GM21723 (cell line): ENCODE results near the gene SCARF2.
"Not testable (repeated sequence)": the region's sequence is repeated elsewhere in the genome, so short reads cannot be mapped to it uniquely, and the experiment has no call there.

Source experiments
- ATAC-seq: cut with Tn5 transposase; IDR thresholded peaks from one replicate; pipeline ENCODE4 v1.9.1; 2021; ENCODE audit warnings: mild to moderate bottlenecking, moderate library complexity; ENCODE audit not compliant: unreplicated experiment

Gene SCARF2

GRCh38 chr22:20413217-20414058, 24.2 kb downstream of the SCARF2 start:
- no peak for ATAC-seq

- no peak for ATAC-seq
These were observed 25.0 kb downstream of the SCARF2 start for GRCh38 chr22:20412474-20413216.

GRCh38 chr22:20409385-20409784, 28.2 kb downstream of the SCARF2 start:
- not testable (repeated sequence) for ATAC-seq

GRCh38 chr22:20408891-20409290, 28.7 kb downstream of the SCARF2 start:
- ATAC-seq: no peak

- ATAC-seq: no peak
These were observed 29.8 kb downstream of the SCARF2 start for GRCh38 chr22:20407829-20408228.

- no peak for ATAC-seq
These were observed 30.8 kb downstream of the SCARF2 start for GRCh38 chr22:20406686-20407408.

GRCh38 chr22:20405931-20406685, 31.5 kb downstream of the SCARF2 start:
- ATAC-seq: no peak

GRCh38 chr22:20405291-20405930, 32.2 kb downstream of the SCARF2 start:
- no peak for ATAC-seq

- no peak for ATAC-seq
These were observed 32.7 kb downstream of the SCARF2 start for GRCh38 chr22:20404881-20405280.

GRCh38 chr22:20403779-20404140, 33.9 kb downstream of the SCARF2 start:
- no peak for ATAC-seq

- ATAC-seq: no peak
These were observed 34.5 kb downstream of the SCARF2 start for GRCh38 chr22:20402960-20403778.

- no peak for ATAC-seq
These were observed 36.1 kb downstream of the SCARF2 start for GRCh38 chr22:20401376-20402014.

- no peak for ATAC-seq
These were observed 36.8 kb downstream of the SCARF2 start for GRCh38 chr22:20400606-20401375.

- no peak for ATAC-seq
These were observed 37.6 kb downstream of the SCARF2 start for GRCh38 chr22:20399866-20400605.

GRCh38 chr22:20398420-20398819, 39.2 kb downstream of the SCARF2 start:
- no peak for ATAC-seq

GRCh38 chr22:20397498-20397897, 40.1 kb downstream of the SCARF2 start:
- no peak for ATAC-seq

GRCh38 chr22:20396639-20397038, 41.0 kb downstream of the SCARF2 start:
- no peak for ATAC-seq

GRCh38 chr22:20395907-20396287, 41.7 kb downstream of the SCARF2 start:
- ATAC-seq: no peak
